SU-DHL-6 (cell line): ENCODE measurements around the gene PILRA.

Experiments
- CTCF ChIP-seq: fragments of 200-600 bp; sonication (generic); IDR thresholded peaks from one replicate; pipeline ENCODE4 v1.5.1; 2017; ENCODE audit warnings: antibody characterized with exemption, mild to moderate bottlenecking, low read length, moderate library complexity; ENCODE audit not compliant: insufficient read depth, poor library complexity, severe bottlenecking
- EZH2phosphoT487 ChIP-seq: fragments of 200-600 bp; sonication (generic), shearing (Covaris generic); conservative IDR thresholded peaks from 2 replicates; pipeline ENCODE4 v1.6.1; 2018; ENCODE audit warnings: mild to moderate bottlenecking, antibody characterized with exemption, low read length, moderate library complexity, mixed read lengths

- TF ChIP-seq CTCF (no peak), EZH2phosphoT487 (no peak)
Measured at GRCh38 chr7:100401811-100402210, 28.5 kb downstream of the PILRA start.
